Caki2 (cell line): Measurements from ENCODE around the gene CYP4F22. TPM values are rescaled to one million over a fixed set of nuclear protein-coding genes. Genes with fewer than 3 reads are reported as not detected.
"Not testable (repeated sequence)": the region's sequence is repeated elsewhere in the genome, so short reads cannot be mapped to it uniquely, and the experiment has no call there.

Source experiments
- DNase-seq: peaks from one replicate; pipeline ENCODE4 v3.0.0-alpha.2; 2015; ENCODE audit warnings: low read depth
- in situ Hi-C: cut with HindIII; loops from 2 replicates; pipeline ENCODE4 v1.10.0; 2016; ENCODE audit warnings: low sequenced_read_pairs, low pct_unique_long_range_greater_than_20kb, mixed read lengths
- total RNA-seq: library from RNA; depleted of rRNA; stranded (reverse); fragments of >200 nt; shearing (Covaris generic); gene quantifications from 2 replicates; pipeline ENCODE4 v1.2.3, GENCODE V29; 2014; ENCODE audit warnings: low replicate concordance

The CYP4F22 gene
- total RNA-seq, 1 experiment from 2014 or later, result not detected

GRCh38 chr19:15527705-15528104 is 19.4 kb downstream of the CYP4F22 start:
- in situ Hi-C loops, result no loop called here

GRCh38 chr19:15529774-15530372 is 21.5 kb downstream of the CYP4F22 start:
- no peak for DNase-seq
- in situ Hi-C loops, result no loop called here

More at GRCh38 chr19:15527705-15528104, 19.4 kb downstream of the CYP4F22 start:
- DNase-seq, result no peak

- in situ Hi-C loops, result no loop called here
- DNase-seq, result no peak
Observed at GRCh38 chr19:15532779-15533521, 24.6 kb downstream of the CYP4F22 start.

- in situ Hi-C loops, DNase-seq: not testable (repeated sequence)
Observed at GRCh38 chr19:15533522-15533830, 25.2 kb downstream of the CYP4F22 start.

GRCh38 chr19:15534957-15535864 is 26.9 kb downstream of the CYP4F22 start:
- in situ Hi-C loops, result no loop called here
- DNase-seq, result no peak

DNA sequence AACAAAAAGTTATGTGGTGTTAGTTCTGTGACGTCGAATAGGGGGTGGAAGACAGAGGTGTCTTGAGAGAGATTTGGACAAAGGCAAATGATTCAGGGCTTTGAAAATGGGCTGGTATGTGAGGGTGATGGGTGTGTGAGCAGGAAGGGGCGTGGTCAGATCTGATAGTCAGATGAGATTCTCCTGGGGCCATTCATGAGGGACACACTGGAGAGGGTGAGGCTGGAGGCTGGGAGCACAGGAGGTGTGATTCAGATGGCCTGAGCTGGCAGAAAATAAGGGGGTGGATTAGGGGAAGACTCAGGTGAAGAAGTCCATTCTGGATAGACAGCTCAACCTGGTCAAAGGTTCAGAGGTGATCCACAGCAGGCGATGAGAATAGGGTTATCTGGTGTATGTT is 28.0 kb downstream of the CYP4F22 start:
- DNase-seq, result no peak
- in situ Hi-C loops, result no loop called here

- no peak for DNase-seq
- in situ Hi-C loops, result no loop called here
Observed at GRCh38 chr19:15538774-15539173, 30.4 kb downstream of the CYP4F22 start.

- no peak for DNase-seq
- in situ Hi-C loops, result no loop called here
Observed at GRCh38 chr19:15539638-15540037, 31.3 kb downstream of the CYP4F22 start.

GRCh38 chr19:15540435-15540834 is 32.1 kb downstream of the CYP4F22 start:
- in situ Hi-C loops, result no loop called here
- DNase-seq, result no peak

GRCh38 chr19:15544283-15544682 is 36.0 kb downstream of the CYP4F22 start:
- in situ Hi-C loops, result no loop called here
- DNase-seq, result no peak

DNA sequence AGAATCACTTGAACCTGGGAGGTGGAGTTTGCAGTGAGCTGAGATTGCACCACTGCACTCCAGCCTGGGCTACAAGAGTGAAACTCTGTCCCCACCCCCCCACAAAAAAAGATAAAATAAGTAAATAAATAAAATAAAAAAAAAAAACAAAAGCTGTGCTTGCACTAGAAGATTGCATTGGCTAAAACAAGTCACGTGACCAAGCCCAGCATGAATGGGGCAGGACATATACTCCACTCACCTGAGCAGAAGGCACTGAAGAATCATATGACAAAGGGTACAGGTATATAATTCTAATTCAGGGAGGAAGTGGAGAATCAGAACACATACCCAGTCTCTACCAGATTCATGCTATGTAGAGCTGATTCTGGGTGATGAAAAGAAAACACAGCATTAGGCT is 36.6 kb downstream of the CYP4F22 start:
- DNase-seq, result no peak
- in situ Hi-C loops, result no loop called here

DNA sequence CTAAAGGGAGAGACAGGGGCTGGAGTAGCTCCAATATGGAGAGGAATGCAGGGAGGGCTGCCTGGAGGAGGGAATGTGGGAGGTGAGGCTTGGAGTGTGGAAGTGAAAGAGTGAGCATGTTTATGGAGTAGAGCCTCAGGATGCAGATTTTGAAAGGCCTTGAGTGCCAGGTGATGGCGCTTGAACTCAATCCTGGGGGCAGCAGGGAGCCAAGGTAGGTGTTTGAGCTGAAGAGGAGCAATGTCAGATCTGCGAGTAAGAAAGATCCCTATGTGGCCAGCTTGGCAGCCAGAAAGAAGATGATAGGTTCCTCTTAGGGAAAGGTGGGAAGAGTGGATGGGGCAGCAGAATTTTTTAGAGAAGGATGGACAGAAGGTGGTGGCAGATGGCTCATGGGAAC is 40.3 kb downstream of the CYP4F22 start:
- no peak for DNase-seq
- in situ Hi-C loops, result no loop called here

DNA sequence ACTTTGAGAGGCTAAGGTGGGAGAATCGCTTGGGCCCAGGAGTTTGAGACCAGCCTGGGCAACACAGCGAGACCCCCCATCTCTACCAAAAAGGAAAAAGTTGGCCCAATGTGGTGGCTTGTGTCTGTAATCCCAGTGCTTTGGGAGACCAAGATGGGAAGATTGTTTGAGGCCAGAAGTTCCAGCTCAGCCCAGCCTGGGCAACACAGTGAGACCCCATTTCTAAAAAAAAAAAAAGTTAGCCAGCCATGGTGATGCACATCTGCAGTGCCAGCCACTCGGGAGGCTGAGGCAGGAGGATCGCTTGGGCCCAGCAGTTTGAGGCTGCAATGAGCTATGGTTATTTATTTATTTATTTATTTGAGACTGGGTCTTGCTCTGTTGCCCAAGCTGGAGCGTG is 41.3 kb downstream of the CYP4F22 start:
- DNase-seq, result no peak
- in situ Hi-C loops, result no loop called here

DNA sequence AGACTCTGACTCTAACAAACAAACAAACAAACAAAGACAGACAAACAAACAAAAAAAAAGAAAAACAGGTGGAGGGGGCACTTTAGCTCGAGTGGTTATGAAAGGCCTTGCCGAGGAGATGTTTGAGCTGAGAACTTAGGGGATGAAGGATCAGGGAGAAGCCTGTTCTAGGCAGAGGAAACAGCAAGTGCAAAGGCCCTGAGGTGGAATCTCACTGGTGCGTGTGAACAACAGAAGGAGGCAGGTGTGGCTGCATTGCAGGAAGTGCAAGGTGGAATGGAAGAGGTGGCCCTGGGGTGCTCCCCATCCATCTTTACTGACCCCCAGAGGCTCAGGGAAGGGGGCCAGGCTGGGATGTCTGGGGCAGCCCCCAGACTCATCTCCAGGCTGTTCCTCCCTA is 41.9 kb downstream of the CYP4F22 start:
- DNase-seq, result no peak
- in situ Hi-C loops, result no loop called here

GRCh38 chr19:15550929-15551292 is 42.6 kb downstream of the CYP4F22 start:
- DNase-seq, result no peak
- in situ Hi-C loops, result no loop called here

DNA sequence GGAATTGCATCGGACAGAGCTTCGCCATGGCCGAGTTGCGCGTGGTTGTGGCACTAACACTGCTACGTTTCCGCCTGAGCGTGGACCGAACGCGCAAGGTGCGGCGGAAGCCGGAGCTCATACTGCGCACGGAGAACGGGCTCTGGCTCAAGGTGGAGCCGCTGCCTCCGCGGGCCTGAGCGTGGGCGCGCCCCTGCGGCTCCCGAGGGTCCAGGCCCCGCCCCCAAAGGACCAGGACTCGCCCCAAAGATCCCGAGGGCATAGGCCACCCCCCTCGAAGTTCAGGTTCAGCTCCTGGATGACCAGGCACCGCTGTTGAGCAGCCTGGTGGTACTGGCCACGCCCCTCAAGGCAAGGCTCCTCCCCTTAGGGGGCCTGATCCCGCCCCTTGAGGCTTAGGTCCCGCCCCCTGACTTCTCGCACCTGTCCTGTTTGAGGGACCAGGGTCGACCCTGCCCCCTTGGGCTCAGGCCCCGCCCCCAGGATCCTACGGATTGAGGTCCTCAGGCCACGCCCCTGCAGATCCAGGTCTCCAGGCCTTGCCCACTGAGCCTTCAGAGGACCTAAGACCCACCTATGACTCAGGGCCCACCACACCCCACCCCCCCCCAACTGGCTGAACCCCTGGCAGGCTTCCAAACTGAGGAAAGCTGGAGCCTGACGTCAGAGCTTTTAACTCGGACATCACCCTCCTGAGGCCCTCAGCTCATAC is 43.1 kb downstream of the CYP4F22 start:
- in situ Hi-C loops, result no loop called here
- peak; percentile 86 for DNase-seq

GRCh38 chr19:15555021-15555420 is 46.7 kb downstream of the CYP4F22 start:
- in situ Hi-C loops, result no loop called here
- peak; percentile 9 for DNase-seq

DNA sequence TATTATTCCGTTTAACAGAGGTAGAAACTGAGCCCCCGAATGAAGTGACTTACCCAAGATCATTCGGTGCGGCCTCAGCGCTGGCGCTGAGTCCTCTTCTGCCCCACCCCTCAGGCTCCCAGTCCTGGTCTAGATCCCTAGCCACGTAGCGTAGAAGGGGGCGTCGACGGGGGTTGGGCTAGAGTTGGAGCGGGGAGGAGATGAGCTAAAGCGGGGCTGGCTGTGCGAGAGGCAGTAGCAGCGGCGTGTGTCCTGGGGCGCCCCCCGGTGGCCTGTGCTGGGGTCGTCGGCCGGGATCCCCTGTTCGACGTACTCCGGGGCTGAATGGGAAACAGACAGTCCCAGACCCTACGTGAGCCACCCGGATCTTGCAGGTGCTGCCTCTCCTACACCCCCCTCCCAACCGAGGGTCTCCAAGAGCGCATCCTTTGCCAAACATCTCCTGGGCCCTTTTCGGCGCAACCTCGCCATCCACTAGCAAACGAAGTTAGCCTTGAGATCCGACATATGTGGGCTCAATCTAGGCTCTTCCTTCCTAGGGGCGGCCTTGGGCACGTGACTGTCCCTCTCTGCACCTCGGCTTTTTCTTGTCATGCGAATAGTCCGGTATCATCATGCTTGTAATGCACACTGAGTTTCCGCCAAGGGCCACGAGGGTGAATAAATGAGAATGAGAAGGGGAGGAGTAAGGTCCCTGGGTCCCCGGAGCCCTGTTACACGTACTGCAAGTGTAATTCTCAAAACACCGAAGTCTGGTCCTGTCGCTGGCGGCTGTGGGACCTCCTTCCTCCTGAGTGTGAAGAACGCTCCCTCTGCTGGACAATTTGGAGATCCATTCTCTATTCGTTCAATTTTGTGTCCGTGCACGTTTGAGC is 47.7 kb downstream of the CYP4F22 start:
- in situ Hi-C loops, result no loop called here
- peak; percentile 96 for DNase-seq
